IMR-90 (cell line): ENCODE measurements around the gene NBPF1. TPM values are rescaled to one million over a fixed set of nuclear protein-coding genes. Genes with fewer than 3 reads are reported as not detected.
"Not testable (repeated sequence)": the region's sequence is repeated elsewhere in the genome, so short reads cannot be mapped to it uniquely, and the experiment has no call there.

Source experiments
- ATAC-seq: fragments of 200-7000 bp; cut with Tn5 transposase; 2 replicates; pipeline ENCODE4 v1.9.1; 2020; ENCODE audit warnings: low read depth, mild to moderate bottlenecking, moderate library complexity
- BruUV-seq: library from RNA; stranded (reverse); fragments of 400-500 nt; replicated peaks from 2 replicates; lab custom pipeline; 2021; lab: Mats Ljungman, UMichigan
- CTCF ChIA-PET: fragments of 300-600 bp; formaldehyde crosslinking; extraction: SDS; loops from one replicate; lab custom pipeline; 2021; ENCODE audit warnings: antibody characterized with exemption; lab: Yijun Ruan, JAX
- POLR2A ChIA-PET: fragments of 300-600 bp; sonication (Branson Sonifier 250); formaldehyde crosslinking; loops from one replicate; lab custom pipeline; 2022; ENCODE audit warnings: antibody characterized with exemption; ENCODE audit not compliant: unreplicated experiment; lab: Charles Lee
- DNase-seq: peaks from one replicate; pipeline ENCODE4 v3.0.0; 2013
- H2AFZ ChIP-seq: replicated peaks from 2 replicates; pipeline ENCODE3; 2013; ENCODE audit warnings: low read length, mild to moderate bottlenecking; ENCODE audit not compliant: poor library complexity
- H2AK5ac ChIP-seq: 2 replicates; pipeline ENCODE4 v1.6.1; 2013; ENCODE audit warnings: low read depth, low read length, inconsistent platforms
- H2AK9ac ChIP-seq: replicated peaks from 2 replicates; pipeline ENCODE3; 2013; ENCODE audit warnings: mild to moderate bottlenecking, low read depth, low read length, moderate library complexity; ENCODE audit not compliant: poor library complexity
- H2BK120ac ChIP-seq: 2 replicates; pipeline ENCODE4 v1.6.1; 2013; ENCODE audit warnings: low read depth, low read length, inconsistent platforms
- H2BK15ac ChIP-seq: 3 replicates; pipeline ENCODE4 v1.6.1; 2013; ENCODE audit warnings: low read depth, low read length, inconsistent platforms
- H2BK20ac ChIP-seq: 2 replicates; pipeline ENCODE4 v1.6.1; 2013; ENCODE audit warnings: low read depth, mild to moderate bottlenecking, inconsistent platforms, low read length, moderate library complexity
- H2BK5ac ChIP-seq: 2 replicates; pipeline ENCODE4 v1.6.1; 2013; ENCODE audit warnings: mild to moderate bottlenecking, low read depth, low read length, inconsistent platforms; ENCODE audit not compliant: poor library complexity, severe bottlenecking
- H3K14ac ChIP-seq: replicated peaks from 2 replicates; pipeline ENCODE4 v1.6.1; 2013; ENCODE audit warnings: low read depth, low read length, inconsistent platforms
- H3K18ac ChIP-seq: 2 replicates; pipeline ENCODE4 v1.6.1; 2013; ENCODE audit warnings: low read depth, low read length, control low read depth
- H3K23ac ChIP-seq: 2 replicates; pipeline ENCODE4 v1.6.1; 2013; ENCODE audit warnings: low read depth, low read length, inconsistent platforms
- H3K27ac ChIP-seq: 2 replicates; pipeline ENCODE4 v1.5.1; 2013; ENCODE audit warnings: mild to moderate bottlenecking, control low read depth, low read length; ENCODE audit not compliant: insufficient read depth
- H3K27me3 ChIP-seq: 2 replicates; pipeline ENCODE4 v1.6.1; 2013; ENCODE audit warnings: low read length; ENCODE audit not compliant: control insufficient read depth, insufficient read depth
- H3K36me3 ChIP-seq: 2 replicates; pipeline ENCODE4 v1.6.1; 2013; ENCODE audit warnings: low read length, mixed read lengths; ENCODE audit not compliant: control insufficient read depth, insufficient read depth
- H3K4ac ChIP-seq: 2 replicates; pipeline ENCODE4 v1.6.1; 2013; ENCODE audit warnings: low read depth, low read length, inconsistent platforms
- H3K4me1 ChIP-seq: 2 replicates; pipeline ENCODE4 v1.6.1; 2013; ENCODE audit warnings: low read length, mixed read lengths; ENCODE audit not compliant: control insufficient read depth, insufficient read depth
- H3K4me2 ChIP-seq: 2 replicates; pipeline ENCODE4 v1.6.1; 2013; ENCODE audit warnings: low read depth, mild to moderate bottlenecking, control low read depth, low read length, moderate library complexity
- H3K4me3 ChIP-seq: 2 replicates; pipeline ENCODE4 v1.5.1; 2013; ENCODE audit warnings: low read depth, mild to moderate bottlenecking, control low read depth, low read length, moderate library complexity; ENCODE audit not compliant: insufficient read depth
- H3K56ac ChIP-seq: 2 replicates; pipeline ENCODE4 v1.6.1; 2013; ENCODE audit warnings: low read length, inconsistent platforms; ENCODE audit not compliant: insufficient read depth; ENCODE audit errors: extremely low read depth
- H3K79me1 ChIP-seq, 2 experiments: 2 replicates each; pipeline ENCODE4 v1.6.1; 2013; ENCODE audit warnings: low read length in 2 of 2, inconsistent platforms in 1 of 2, low read depth in 1 of 2
- H3K9ac ChIP-seq: 2 replicates; pipeline ENCODE4 v1.6.1; 2013; ENCODE audit warnings: low read depth, low read length, control low read depth
- H3K9me1 ChIP-seq: 2 replicates; pipeline ENCODE4 v1.6.1; 2013; ENCODE audit warnings: low read length, inconsistent platforms; ENCODE audit not compliant: insufficient read depth
- H3K9me3 ChIP-seq: 2 replicates; pipeline ENCODE4 v1.6.1; 2013; ENCODE audit warnings: low read length; ENCODE audit not compliant: control insufficient read depth, insufficient read depth
- H4K20me1 ChIP-seq: 2 replicates; pipeline ENCODE4 v1.6.1; 2013; ENCODE audit warnings: low read length, inconsistent platforms; ENCODE audit not compliant: insufficient read depth
- H4K5ac ChIP-seq: 2 replicates; pipeline ENCODE4 v1.6.1; 2013; ENCODE audit warnings: mild to moderate bottlenecking, low read depth, low read length, control low read depth
- H4K8ac ChIP-seq, 2 experiments: 2 replicates each; pipeline ENCODE4 v1.6.1; 2013; ENCODE audit warnings: low read depth in 2 of 2, low read length in 2 of 2, control low read depth in 1 of 2, inconsistent platforms in 1 of 2
- H4K91ac ChIP-seq: 2 replicates; pipeline ENCODE4 v1.6.1; 2013; ENCODE audit warnings: low read depth, low read length, inconsistent platforms; ENCODE audit not compliant: insufficient read depth
- WGBS, 2 experiments: methylation state at CpG; one replicate each; pipeline versions ENCODE4 v1.1.5 to v1.1.7; 2013; ENCODE audit warnings: missing lambda C conversion rate in 2 of 2; ENCODE audit not compliant: insufficient read length in 1 of 2; ENCODE audit errors: extremely low coverage in 2 of 2; 5-methylcytosine and 5-hydroxymethylcytosine counted together
- dilution Hi-C: fragments of 300-500 bp; cut with HindIII; formaldehyde crosslinking; loops from one replicate; pipeline ENCODE4 v1.14.3; 2018; ENCODE audit warnings: low sequenced_read_pairs; ENCODE audit not compliant: unreplicated experiment
- in situ Hi-C: fragments of 300-500 bp; cut with MboI; formaldehyde crosslinking; loops from 3 replicates; pipeline ENCODE4 v1.14.3; 2019; ENCODE audit warnings: low sequenced_read_pairs, inconsistent platforms, mixed read lengths
- intact Hi-C: fragments of 100-400 bp; cut with micrococcal nuclease; formaldehyde crosslinking; loops from 2 replicates; pipeline ENCODE4 v1.10.0; 2022
- polyA plus RNA-seq, 3 experiments: library from polyadenylated mRNA; depleted of rRNA; stranded (reverse); fragments of >200 nt; gene quantifications; 2 replicates each; pipeline ENCODE4 v1.2.3, GENCODE V29; 2012; ENCODE audit warnings: low replicate concordance in 1 of 3
- total RNA-seq: library from RNA; depleted of rRNA; stranded (reverse); fragments of >200 nt; gene quantifications from 2 replicates; pipeline ENCODE4 v1.2.3, GENCODE V29; 2012

The NBPF1 gene
- total and polyA plus RNA-seq, 2 of the 4 experiments (the other 2 are of a cell fraction): 18.8 to 25.3 TPM

- H3K9me1 ChIP-seq, H3K27ac ChIP-seq, H3K4me3 ChIP-seq, H3K23ac ChIP-seq, H4K91ac ChIP-seq, in situ Hi-C loops, H3K9me3 ChIP-seq, H2AK5ac ChIP-seq, dilution Hi-C loops, H3K4ac ChIP-seq, DNase-seq, H3K56ac ChIP-seq, H2BK120ac ChIP-seq, H3K9ac ChIP-seq, H4K20me1 ChIP-seq, H2BK5ac ChIP-seq, CTCF ChIA-PET, H3K18ac ChIP-seq, H4K8ac ChIP-seq, H3K27me3 ChIP-seq, H2AK9ac ChIP-seq, ATAC-seq, H4K5ac ChIP-seq, H3K14ac ChIP-seq, H2BK15ac ChIP-seq, H3K4me1 ChIP-seq, intact Hi-C loops, H3K36me3 ChIP-seq, POLR2A ChIA-PET, BruUV-seq, H3K4me2 ChIP-seq, H2BK20ac ChIP-seq, H2AFZ ChIP-seq: not testable (repeated sequence)
- WGBS, 2 experiments: no CpG with 5 or more reads among the region's 17 CpGs
- peaks cover 7 to 24% of the 10 kb centered on the region in 2 experiments for H3K79me1 ChIP-seq
These were observed 33.4 kb upstream of the NBPF1 start for GRCh38 chr1:16646716-16647115.

DNA sequence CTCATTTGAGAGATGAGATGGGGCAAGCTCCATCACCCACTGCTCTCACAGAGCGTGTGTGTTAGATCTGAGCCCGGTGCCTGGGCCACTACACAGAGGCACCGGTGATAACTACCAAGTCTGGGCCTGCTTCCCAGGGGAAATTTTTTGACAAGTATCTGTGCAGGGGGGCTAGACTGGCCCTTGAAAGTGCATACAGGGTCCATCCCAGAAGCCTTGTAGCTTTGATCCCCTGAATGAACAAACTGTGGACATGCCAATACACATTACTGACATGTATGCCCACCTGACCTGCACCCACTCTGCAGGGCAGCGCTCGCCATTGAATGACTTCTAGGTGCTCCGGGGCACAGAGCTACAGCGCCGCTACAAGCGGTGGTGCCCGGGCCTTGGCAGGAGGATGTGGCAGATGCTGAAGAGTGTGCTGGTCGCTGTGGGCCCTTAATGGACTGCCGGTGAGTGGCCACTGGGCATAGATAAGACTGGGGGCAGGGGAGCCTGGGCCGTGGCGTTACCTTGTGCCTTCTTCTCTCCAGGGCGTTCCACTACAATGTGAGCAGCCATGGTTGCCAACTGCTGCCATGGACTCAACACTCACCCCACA lies 32.8 kb upstream of the NBPF1 start:
- DNase-seq, POLR2A ChIA-PET: not testable (repeated sequence)
- WGBS, 2 experiments: 89% methylated on average over 10 of the region's 15 CpGs; no CpG with 5 or more reads in 1 of the 2 experiments

More for the DNA sequence above, 32.8 kb upstream of the NBPF1 start:
- dilution Hi-C loops, H3K4me1 ChIP-seq, in situ Hi-C loops, H3K27ac ChIP-seq, H2BK120ac ChIP-seq, H2AK5ac ChIP-seq, H3K18ac ChIP-seq, H3K9ac ChIP-seq, H4K91ac ChIP-seq, ATAC-seq, H2AFZ ChIP-seq, H4K20me1 ChIP-seq, H3K9me3 ChIP-seq, H2BK15ac ChIP-seq, BruUV-seq, H3K4me3 ChIP-seq, H2AK9ac ChIP-seq, H3K27me3 ChIP-seq, H3K14ac ChIP-seq, H3K56ac ChIP-seq, H2BK20ac ChIP-seq, H4K5ac ChIP-seq, intact Hi-C loops, H3K36me3 ChIP-seq, H3K9me1 ChIP-seq, CTCF ChIA-PET, H4K8ac ChIP-seq, H3K4ac ChIP-seq, H2BK5ac ChIP-seq, H3K4me2 ChIP-seq, H3K23ac ChIP-seq: not testable (repeated sequence)
- peaks cover 10 to 28% of the 10 kb centered on the region in 2 experiments for H3K79me1 ChIP-seq
